Transverse colon (tissue), 4 donors: ENCODE results near the gene DDX42. TPM values are rescaled to one million over a fixed set of nuclear protein-coding genes. Genes with fewer than 3 reads are reported as not detected.

Experiments used
- DNase-seq: peaks from one replicate; pipeline ENCODE4 v3.0.0-alpha.2; 2019
- H3K27ac ChIP-seq, 4 donors: fragments of 200-600 bp; sonication (generic); 2 replicates each; pipeline ENCODE4 v1.5.1; 2016 to 2018; ENCODE audit warnings: inconsistent platforms in 4 of 4
- H3K27me3 ChIP-seq: fragments of 200-600 bp; sonication (generic); 2 replicates; pipeline ENCODE4 v1.5.1; 2017; ENCODE audit warnings: inconsistent platforms
- H3K36me3 ChIP-seq, 4 donors: fragments of 200-600 bp; sonication (generic); 2 replicates each; pipeline ENCODE4 v1.5.1; 2017 to 2019; ENCODE audit warnings: inconsistent platforms in 4 of 4
- H3K4me1 ChIP-seq, 4 donors: fragments of 200-600 bp; sonication (generic); 2 replicates each; pipeline ENCODE4 v1.5.1; 2017 to 2020; ENCODE audit warnings: inconsistent platforms in 4 of 4
- H3K4me3 ChIP-seq, 4 donors: fragments of 200-600 bp; sonication (generic); 1 replicate in 1 of 4; 2 replicates in 3 of 4; pipeline versions ENCODE4 v1.5.1 to v1.6.1; 2017 to 2019; ENCODE audit warnings: inconsistent platforms in 4 of 4
- H3K9me3 ChIP-seq, 2 donors: fragments of 200-600 bp; sonication (generic); 2 replicates each; pipeline ENCODE4 v1.5.1; 2017 to 2019; ENCODE audit warnings: inconsistent platforms in 2 of 2
- CTCF ChIP-seq, 5 experiments: fragments of 200-600 bp in 3 of 5; fragments of 450-650 bp in 2 of 5; sonication (generic) in 3 of 5; IDR thresholded peaks; 1 replicate in 2 of 5; 2 replicates in 3 of 5; pipeline ENCODE4 v1.5.1; 2016 to 2017; ENCODE audit warnings: antibody characterized with exemption in 5 of 5, inconsistent platforms in 3 of 5, mild to moderate bottlenecking in 2 of 5, moderate library complexity in 1 of 5
- EP300 ChIP-seq: sonication (generic); formaldehyde crosslinking; IDR thresholded peaks from one replicate; pipeline ENCODE4 v1.6.1; 2017; ENCODE audit warnings: antibody characterized with exemption, low read depth
- POLR2A ChIP-seq: fragments of 450-650 bp; IDR thresholded peaks from one replicate; pipeline ENCODE4 v1.6.1; 2016; ENCODE audit warnings: antibody characterized with exemption, mild to moderate bottlenecking, moderate library complexity
- POLR2AphosphoS5 ChIP-seq, 3 donors: sonication (generic); formaldehyde crosslinking; IDR thresholded peaks; one replicate each; pipeline ENCODE4 v1.6.1; 2016; ENCODE audit warnings: antibody characterized with exemption in 3 of 3
- WGBS, 2 donors: methylation state at CpG; one replicate each; pipeline ENCODE4 v1.1.5; 2018; ENCODE audit warnings: low coverage in 1 of 2; 5-methylcytosine and 5-hydroxymethylcytosine counted together
- in situ Hi-C, 4 donors: fragments of 200-750 bp; cut with MboI; loops; one replicate each; pipeline versions ENCODE4 v1.15.0 to v1.15.1; 2017; ENCODE audit warnings: low sequenced_read_pairs in 3 of 4, low pct_ligation_motif_present in 1 of 4, low pct_unique_long_range_greater_than_20kb in 1 of 4
- intact Hi-C: fragments of 100-400 bp; cut with DNase I; formaldehyde crosslinking; loops from one replicate; pipeline ENCODE4 v1.15.1; 2023; ENCODE audit warnings: low total_unique reads
- total RNA-seq, 4 donors: library from RNA; depleted of rRNA; stranded (reverse); fragments of >200 nt; gene quantifications; one replicate each; pipeline ENCODE4 v1.1.0, GENCODE V29; 2016

Gene DDX42
- total RNA-seq, 4 donors from 2014 or later = 71.8 to 129 (median 99.4) TPM

GRCh38 chr17:63827801-63828221 is 53.8 kb downstream of the DDX42 start:
- Histone ChIP-seq H3K4me3 (peak overlapping the region; percentile 76 to 81 (median 78)), H3K4me1 (peaks cover 14 to 29% (median 22%) of the 10 kb centered on the region in 4 donors), H3K36me3 (peaks cover 0 to 60% (median 32%) of the 10 kb centered on the region in 4 donors), H3K27me3 (no peaks in the 10 kb centered on the region), H3K27ac (peak overlapping the region; percentile 88 to 96 (median 93)), H3K9me3 (no peaks in the 10 kb centered on the region)
- intact Hi-C loops = no loop called here
- 1% methylated on average over 19 of the region's 19 CpGs; no CpG with 5 or more reads in 1 of the 2 donors for WGBS, 2 donors
- in situ Hi-C loops = loop anchor here in 1 of 4 donors (5.0 kb wide), 1 partner anchor 51 kb away; no protein-coding TSS in a partner anchor
- no peak for DNase-seq
- peak in 1 of 5 experiments; percentile 9 for TF ChIP-seq CTCF (IDR thresholded peaks at IDR 0.05)
- TF ChIP-seq POLR2AphosphoS5 (IDR thresholded peaks at IDR 0.05) = no peak
- no peak for TF ChIP-seq POLR2A
- TF ChIP-seq EP300 = no peak

DNA sequence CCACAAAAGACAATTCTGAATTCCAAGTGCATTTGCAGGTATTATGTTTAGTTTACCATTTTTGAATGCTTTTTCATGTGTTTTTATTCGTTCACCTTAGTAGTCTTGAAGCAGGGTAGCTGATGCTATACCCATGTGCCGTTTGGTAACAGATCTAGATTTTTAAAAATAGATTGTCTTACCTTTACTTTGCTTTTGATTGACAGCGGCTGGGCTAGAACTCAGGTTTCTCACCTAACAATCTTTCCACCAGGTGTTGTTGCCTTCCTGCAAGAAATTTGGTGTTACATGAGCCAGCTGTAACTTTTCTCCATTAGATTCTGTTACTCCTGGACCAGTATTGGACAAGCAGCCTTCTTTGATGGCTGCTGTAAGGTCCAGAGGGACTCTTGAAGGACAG is 55.0 kb downstream of the DDX42 start:
- in situ Hi-C loops (loop anchor here in 1 of 4 donors (5.0 kb wide), 1 partner anchor 52 kb away; no protein-coding TSS in a partner anchor), intact Hi-C loops (no loop called here)
- Histone ChIP-seq H3K27me3 (no peaks in the 10 kb centered on the region), H3K4me1 (peaks cover 14 to 29% (median 22%) of the 10 kb centered on the region in 4 donors), H3K4me3 (no peak overlapping the region), H3K27ac (no peak overlapping the region), H3K36me3 (peaks cover 0 to 60% (median 29%) of the 10 kb centered on the region in 4 donors), H3K9me3 (no peaks in the 10 kb centered on the region)
- TF ChIP-seq EP300 (no peak), CTCF (IDR thresholded peaks at IDR 0.05) (no peak), POLR2AphosphoS5 (IDR thresholded peaks at IDR 0.05) (no peak), POLR2A (no peak)
- WGBS, 2 donors = 85 to 91% methylated on average over 3 of the region's 3 CpGs
- no peak for DNase-seq

GRCh38 chr17:63830278-63830677 is 56.3 kb downstream of the DDX42 start:
- no peak for DNase-seq
- in situ Hi-C loops (no loop called here), intact Hi-C loops (no loop called here)
- no peak overlapping the region for H3K4me3 ChIP-seq
- H3K4me1 ChIP-seq = peaks cover 14 to 36% (median 24%) of the 10 kb centered on the region in 4 donors
- H3K27me3 ChIP-seq = no peaks in the 10 kb centered on the region
- no peaks in the 10 kb centered on the region for H3K9me3 ChIP-seq
- 86% methylated on average over 5 of the region's 5 CpGs; no CpG with 5 or more reads in 1 of the 2 donors for WGBS, 2 donors
- peaks cover 0 to 54% (median 25%) of the 10 kb centered on the region in 4 donors for H3K36me3 ChIP-seq
- TF ChIP-seq POLR2AphosphoS5 (IDR thresholded peaks at IDR 0.05) (no peak), EP300 (no peak), POLR2A (no peak), CTCF (IDR thresholded peaks at IDR 0.05) (no peak)
- H3K27ac ChIP-seq = no peak overlapping the region

- Histone ChIP-seq H3K4me3 (no peak overlapping the region), H3K4me1 (peaks cover 10 to 36% (median 23%) of the 10 kb centered on the region in 4 donors), H3K27ac (no peak overlapping the region), H3K9me3 (no peaks in the 10 kb centered on the region), H3K27me3 (no peaks in the 10 kb centered on the region), H3K36me3 (peaks cover 0 to 55% (median 26%) of the 10 kb centered on the region in 4 donors)
- in situ Hi-C loops (no loop called here), intact Hi-C loops (no loop called here)
- no peak for DNase-seq
- no peak for TF ChIP-seq CTCF (IDR thresholded peaks at IDR 0.05)
- WGBS, 2 donors = 76 to 82% methylated on average over 4 to 15 of the region's 15 CpGs
These were observed 57.0 kb downstream of the DDX42 start for GRCh38 chr17:63830904-63831491.
